ENCODE results near the gene IL3RA.
"Not testable (repeated sequence)": the region's sequence is repeated elsewhere in the genome, so short reads cannot be mapped to it uniquely, and the experiment has no call there.

Gene IL3RA

DNA sequence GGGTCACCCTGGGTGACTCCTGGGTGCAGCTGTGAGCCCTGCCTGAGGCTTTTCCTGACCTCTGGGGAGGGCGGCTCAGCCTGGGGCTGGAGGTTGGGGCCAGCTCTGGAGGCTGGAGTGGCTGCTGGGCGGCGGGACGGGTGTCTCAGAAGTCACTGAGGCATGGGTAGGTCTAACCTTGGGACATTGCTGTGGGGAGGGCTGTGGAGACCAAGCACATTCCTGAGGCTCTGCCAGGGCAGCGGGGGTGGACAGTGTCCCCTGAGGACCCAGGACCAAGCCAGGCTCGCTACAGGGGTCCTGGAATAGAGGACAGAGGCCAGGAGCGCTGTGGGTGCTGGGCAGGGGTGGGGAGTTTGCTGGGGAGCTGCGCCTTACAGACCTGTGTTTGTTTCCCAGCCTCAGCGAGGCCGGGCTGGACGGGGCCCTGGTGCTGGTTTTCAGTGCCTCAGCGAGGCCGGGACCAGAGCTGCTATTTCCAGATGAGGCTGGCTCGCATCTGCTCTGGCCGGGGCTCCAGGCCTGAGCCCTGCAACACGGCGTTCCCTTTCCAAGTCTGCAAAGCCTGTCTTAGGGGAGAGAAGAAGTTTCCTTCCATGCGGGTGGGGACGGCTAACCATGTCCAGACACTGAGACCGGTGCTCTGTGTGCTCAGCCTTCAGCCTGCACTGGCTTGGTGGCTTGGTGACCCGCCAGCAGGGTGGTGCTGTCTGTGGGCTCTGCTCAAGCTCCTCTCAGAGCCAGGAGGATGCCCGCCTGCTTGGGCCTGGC lies 58.3 kb downstream of the IL3RA start:
- H3K4me3 ChIP-seq (ENCODE audit: low read length): no peak overlapping the region

DNA sequence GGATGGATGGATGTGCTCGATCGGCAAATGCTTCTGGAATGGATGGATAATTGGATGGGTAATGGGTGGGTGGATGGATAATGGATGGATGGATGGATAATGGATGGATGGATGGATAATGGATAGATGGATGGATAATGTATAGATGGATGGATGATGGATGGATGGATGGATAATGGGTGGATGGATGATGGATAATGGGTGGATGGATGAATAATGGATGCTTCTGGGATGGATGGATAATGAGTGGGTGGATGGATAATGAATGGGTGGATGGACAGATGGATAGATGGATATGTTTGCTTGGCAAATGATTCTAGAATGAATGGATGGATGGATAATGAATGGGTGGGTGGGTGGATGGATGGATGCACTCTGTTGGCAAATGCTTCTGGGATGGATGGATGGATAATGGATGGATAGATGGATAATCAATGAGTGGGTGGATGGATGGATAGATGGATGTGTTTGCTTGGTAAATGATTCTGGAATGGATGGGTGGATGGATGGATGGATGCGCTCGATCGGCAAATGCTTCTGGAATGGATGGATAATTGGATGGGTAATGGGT lies 59.1 kb downstream of the IL3RA start:
- no peak overlapping the region for H3K4me3 ChIP-seq (ENCODE audit: low read length)
- no peak for TF ChIP-seq ZNF274 (IDR thresholded peaks at IDR 0.05; ENCODE audit: low read depth, low read length)

More for the DNA sequence above, 58.3 kb downstream of the IL3RA start:
- no peak for TF ChIP-seq ZNF274 (IDR thresholded peaks at IDR 0.05; ENCODE audit: low read depth, low read length)

DNA sequence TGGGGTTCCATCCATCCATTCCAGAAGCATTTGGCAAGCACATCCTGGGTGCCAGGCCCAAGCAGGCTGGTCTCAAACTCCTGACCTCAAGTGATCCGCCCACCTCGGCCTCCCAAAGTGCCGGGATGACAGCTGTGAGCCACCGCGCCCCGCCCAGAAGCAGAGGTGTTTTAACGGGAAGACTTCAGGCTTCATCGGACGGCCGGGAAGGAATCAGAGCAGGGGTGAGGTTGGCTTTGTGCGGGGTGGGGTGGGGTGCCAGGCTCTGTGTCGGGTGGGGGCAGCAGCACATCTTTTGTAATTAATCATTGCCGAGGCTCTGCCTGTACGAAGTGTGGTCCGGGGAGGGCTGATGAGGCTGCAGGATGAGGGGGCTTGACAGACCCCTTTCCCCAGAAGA lies 60.4 kb downstream of the IL3RA start:
- no peak for TF ChIP-seq ZNF274 (IDR thresholded peaks at IDR 0.05; ENCODE audit: low read depth, low read length)
- no peak overlapping the region for H3K4me3 ChIP-seq (ENCODE audit: low read length)

DNA sequence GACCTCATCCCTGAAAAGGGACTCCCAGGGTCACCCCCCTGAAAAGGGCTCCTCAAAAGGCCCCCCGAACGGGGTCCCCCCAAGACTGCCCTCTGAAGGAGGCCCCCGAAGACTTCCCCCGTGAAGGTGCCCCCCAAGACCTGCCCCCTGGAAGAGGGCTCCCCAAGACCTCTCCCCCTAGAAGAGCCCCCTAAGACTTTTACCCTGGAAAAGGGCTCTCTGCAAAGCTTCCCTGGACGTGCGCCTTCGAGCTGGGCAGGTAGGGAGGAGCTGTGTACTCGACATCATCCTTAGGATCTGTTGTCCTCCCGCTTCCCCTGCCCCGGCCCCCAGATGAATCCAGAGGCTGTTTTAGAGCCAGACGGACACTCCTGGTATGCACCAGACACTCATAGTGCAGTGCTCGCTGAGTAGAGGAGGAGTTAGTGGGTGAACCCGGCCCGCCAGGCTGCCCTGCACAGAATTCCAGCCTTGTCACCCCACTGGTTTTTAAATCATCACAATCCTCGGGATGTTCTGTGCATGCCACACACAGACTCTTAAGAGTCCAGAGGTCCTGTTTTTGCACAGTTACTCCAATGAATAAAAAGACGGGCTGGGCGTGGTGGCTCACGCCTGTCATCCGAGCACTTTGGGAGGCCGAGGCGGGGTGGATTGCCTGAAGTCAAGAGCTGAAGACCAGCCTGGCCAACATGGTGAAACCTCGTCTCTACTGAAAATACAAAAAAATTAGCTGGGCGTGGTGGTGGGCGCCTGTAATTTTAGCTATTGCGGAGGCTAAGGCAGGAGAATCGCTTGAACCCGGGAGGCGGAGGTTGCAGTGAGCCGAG lies 61.1 kb downstream of the IL3RA start:
- TF ChIP-seq ZNF274 (IDR thresholded peaks at IDR 0.05; ENCODE audit: low read depth, low read length): no peak

DNA sequence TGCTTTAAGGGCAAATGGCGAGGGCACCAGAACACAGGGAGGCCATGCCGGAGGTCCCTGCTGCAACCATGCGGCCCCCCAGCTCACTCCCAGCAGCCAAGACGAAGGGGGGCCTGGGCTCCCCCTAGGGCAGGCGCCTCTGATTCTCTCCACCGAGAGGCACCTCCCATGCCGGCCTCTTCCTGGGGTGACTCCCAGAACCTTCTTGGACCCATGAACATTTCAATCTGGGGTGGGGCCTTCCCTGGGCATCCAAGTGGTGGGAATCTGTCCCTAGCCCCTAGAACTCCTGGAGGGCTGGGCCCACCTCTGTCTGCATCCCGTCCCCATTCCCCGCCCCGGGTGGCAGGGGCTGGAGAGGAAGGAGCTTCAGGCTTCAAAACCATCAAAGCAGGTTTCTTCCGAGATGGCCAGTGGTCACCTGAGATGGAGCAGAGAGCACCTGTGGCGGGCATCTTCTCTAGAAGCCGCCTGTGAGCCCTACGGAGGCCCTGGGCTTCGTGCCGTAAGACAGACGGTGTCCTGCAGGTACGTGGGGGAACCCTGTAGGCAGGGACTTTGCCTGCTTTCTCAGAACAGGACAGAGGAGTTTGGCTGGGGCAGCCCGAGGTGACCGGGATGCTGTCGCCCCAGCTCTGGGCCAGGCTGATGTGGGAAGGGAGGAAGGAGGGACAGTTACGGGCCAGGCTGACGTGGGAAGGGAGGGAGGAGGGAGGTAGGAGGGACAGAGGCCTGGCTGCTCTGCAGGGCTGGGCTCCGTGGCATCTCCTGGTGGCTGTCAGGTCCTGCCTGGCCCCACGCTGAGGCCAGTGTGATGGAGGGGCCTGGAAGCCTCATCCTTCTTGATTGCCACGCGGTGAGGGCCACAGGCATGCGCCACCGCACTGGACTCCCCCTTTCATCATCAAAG lies 62.1 kb downstream of the IL3RA start:
- no peak overlapping the region for H3K4me3 ChIP-seq (ENCODE audit: low read length)
- TF ChIP-seq ZNF274 (IDR thresholded peaks at IDR 0.05; ENCODE audit: low read depth, low read length): no peak

More for the DNA sequence above, 61.1 kb downstream of the IL3RA start:
- H3K4me3 ChIP-seq (ENCODE audit: low read length): no peak overlapping the region

DNA sequence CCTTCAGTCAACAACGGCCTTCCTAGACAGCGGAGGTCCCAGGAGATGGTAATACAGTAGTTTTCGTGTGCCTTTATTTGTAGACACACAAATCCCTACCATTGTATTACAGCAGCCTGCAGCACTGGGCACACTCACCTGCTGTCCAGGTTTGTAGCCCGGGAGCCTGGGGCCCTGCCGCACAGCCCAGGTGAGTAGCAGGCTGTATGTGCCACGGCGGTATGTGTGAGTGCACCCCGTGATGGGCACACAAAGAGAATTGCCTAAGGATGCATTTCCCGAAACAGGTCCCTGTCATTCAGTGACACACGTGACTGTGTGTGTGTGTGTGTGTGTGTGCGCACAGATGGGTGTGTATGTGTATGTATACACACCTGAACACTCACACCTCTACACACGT lies 63.5 kb downstream of the IL3RA start:
- no peak overlapping the region for H3K4me3 ChIP-seq (ENCODE audit: low read length)
- TF ChIP-seq ZNF274 (IDR thresholded peaks at IDR 0.05; ENCODE audit: low read depth, low read length): no peak

DNA sequence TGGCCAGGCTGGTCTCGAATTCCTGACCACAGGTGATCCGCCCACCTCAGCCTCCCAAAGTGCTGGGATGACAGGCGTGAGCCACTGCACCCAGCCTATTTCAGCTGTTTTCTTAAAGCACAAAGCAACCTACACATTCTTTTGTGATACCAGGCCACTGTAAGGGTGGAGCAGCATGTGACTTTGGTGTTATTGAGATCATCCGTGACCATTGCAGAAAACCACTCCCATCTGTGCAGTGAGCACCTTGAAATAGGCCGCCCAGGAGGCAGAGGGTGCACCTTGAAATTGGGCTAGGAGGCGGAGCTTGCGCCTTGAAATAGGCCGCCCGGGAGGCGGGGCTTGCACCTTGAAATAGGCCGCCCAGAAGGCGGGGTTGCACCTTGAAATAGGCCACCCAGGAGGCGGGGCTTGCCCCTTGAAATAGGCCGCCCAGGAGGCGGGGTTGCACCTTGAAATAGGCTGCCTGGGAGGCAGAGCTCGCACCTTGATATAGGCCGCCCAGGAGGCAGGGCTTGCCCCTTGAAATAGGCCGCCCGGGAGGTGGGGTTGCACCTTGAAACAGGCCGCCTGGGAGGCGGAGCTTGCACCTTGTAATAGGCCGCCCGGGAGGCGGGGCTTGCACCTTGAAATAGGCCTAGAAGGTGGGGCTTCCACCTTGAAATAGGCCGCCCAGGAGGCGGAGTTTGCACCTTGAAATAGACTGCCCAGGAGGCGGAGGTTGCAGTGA lies 64.3 kb downstream of the IL3RA start:
- no peak for TF ChIP-seq ZNF274 (IDR thresholded peaks at IDR 0.05; ENCODE audit: low read depth, low read length)
- no peak overlapping the region for H3K4me3 ChIP-seq (ENCODE audit: low read length)

DNA sequence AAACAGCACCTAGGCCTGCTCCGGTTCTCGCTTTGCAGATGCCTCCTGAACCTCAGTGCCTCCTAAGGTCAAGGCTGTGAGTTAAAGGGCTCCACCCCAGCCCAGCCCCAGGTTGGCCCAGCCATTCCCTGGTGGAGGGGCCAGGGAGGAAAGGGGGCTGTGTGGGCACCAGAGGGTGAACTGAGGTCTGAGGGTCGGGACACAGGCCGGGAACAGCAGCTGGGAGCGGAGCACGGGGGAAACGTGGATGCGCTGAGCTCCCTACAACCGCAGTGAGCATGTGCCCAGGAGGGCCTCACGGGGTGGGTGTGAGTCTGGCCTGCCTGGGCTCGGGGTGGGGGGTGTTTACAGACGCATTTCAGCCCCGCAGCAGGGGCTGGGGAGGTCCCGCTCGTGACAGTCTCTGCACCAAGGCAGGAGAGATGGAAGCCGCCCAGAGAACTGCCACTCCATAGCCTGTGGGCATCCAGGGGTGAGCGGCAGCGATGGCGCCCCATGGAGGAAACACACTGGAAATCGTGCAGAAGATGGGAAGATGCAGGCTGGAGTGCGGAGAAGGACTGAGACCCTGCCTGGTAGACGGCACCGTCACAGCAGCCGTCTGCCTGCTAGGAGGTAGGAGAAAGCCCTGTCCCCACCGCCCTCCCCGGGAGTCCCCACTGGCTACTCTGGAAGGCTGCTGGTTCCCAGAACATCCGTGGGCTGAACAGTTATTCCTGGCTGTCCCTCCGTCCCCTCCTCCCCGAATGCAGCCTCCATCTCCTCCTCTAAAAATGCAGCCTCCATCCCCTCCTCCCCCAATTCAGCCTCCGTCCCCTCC lies 65.2 kb downstream of the IL3RA start:
- H3K4me3 ChIP-seq (ENCODE audit: low read length): no peak overlapping the region
- no peak for TF ChIP-seq ZNF274 (IDR thresholded peaks at IDR 0.05; ENCODE audit: low read depth, low read length)

DNA sequence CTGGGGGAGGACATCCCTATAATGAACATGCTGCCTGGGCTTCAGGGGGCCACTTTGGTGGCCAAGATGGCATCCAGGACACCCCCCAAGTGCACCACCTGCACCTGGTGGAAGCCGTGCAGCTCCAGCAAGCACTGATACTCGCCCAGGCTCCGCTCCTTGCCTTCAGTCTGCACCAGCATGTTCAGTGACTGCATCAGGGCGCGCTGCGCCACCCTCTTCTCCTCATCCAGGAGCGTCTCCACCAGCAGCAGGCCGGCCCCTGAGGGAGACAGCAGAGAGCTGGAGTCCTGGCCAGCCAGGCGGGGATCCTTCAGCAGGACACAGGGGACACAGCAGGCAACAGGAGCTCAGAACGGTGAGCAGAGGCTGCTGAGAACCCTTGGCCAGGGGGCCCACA lies 66.6 kb downstream of the IL3RA start:
- no peak for TF ChIP-seq ZNF274 (IDR thresholded peaks at IDR 0.05; ENCODE audit: low read depth, low read length)
- H3K4me3 ChIP-seq (ENCODE audit: low read length): no peak overlapping the region

DNA sequence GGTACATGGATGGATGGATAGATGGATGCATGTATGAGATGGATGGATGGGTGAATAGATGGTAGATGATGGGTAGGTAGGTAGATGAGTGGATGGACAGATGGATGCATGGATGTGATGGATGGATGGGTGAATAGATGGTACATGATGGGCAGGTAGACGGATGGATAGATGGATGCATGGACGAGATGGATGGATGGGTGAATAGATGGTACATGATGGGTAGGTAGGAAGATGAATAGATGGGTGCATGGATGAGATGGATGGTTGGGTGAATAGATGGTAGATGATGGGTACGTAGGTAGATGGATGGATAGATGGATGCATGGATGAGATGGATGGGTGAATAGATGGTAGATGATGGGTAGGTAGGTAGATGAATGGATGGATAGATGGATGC lies 67.3 kb downstream of the IL3RA start:
- not testable (repeated sequence) for H3K4me3 ChIP-seq (ENCODE audit: low read length)

DNA sequence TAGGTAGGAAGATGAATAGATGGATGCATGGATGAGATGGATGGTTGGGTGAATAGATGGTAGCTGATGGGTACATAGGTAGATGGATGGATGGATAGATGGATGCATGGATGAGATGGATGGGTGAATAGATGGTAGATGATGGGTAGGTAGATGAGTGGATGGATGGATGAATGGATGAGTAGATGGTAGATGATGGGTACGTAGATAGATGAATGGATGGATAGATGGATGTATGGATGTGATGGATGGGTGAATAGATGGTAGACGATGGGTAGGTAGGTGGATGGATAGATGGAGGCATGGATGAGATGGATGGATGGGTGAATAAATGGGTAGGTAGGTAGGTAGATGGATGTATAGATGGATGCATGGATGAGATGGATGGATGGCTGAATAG lies 69.2 kb downstream of the IL3RA start:
- H3K4me3 ChIP-seq (ENCODE audit: low read length): not testable (repeated sequence)

DNA sequence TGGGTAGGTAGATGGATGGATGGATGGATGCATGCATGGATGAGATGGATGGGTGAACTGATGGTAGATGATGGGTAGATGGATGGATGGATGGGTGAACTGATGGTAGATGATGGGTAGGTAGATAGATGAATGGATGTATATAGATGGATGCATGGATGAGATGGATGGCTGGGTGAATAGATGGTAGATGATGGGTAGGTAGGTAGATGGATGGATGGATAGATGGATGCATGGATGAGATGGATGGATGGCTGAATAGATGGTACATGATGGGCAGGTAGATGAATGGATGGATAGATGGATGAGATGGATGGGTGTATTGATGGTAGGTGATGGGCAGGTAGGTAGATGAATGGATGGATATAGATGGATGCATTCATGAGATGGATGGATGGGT lies 70.5 kb downstream of the IL3RA start:
- no peak for TF ChIP-seq ZNF274 (IDR thresholded peaks at IDR 0.05; ENCODE audit: low read depth, low read length)
- no peak overlapping the region for H3K4me3 ChIP-seq (ENCODE audit: low read length)

DNA sequence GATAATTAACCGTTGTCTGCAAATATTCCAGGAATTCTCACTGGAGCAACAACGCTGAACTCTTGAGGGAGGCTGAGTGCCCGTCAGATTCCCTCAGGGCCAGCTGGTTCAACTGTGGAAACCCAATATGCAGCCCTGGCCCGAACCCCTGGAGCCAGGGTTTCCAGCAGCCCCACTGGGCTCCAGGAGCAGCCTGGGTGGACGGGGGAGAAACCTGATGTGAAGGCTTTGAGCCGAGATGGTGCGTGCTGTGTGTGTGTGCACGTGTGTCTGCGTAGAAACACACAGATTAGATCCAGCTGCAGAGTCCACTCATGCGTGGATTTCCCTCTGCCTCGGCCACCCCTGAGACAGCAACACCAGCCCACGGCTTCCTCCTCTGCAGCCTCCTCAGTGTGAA lies 74.7 kb downstream of the IL3RA start:
- no peak for TF ChIP-seq ZNF274 (IDR thresholded peaks at IDR 0.05; ENCODE audit: low read depth, low read length)
- no peak overlapping the region for H3K4me3 ChIP-seq (ENCODE audit: low read length)
